ENCODE data around the gene TRIM73.
"Not testable (repeated sequence)": the region's sequence is repeated elsewhere in the genome, so short reads cannot be mapped to it uniquely, and the experiment has no call there.

- TF ChIP-seq CTCF (IDR thresholded peaks at IDR 0.05): peak in 2 of 4 experiments; percentile 22 to 44
- not testable (repeated sequence) for TF ChIP-seq POLR2A (IDR thresholded peaks at IDR 0.05)
Observed at GRCh38 chr7:75452494-75452955, 57.1 kb downstream of the TRIM73 start.
